HG03469 (cell line): ENCODE results near the gene ENDOV.

Experiments used
- ATAC-seq: cut with Tn5 transposase; IDR thresholded peaks from one replicate; pipeline ENCODE4 v1.9.1; 2021; ENCODE audit warnings: mild to moderate bottlenecking, moderate library complexity, moderate number of reproducible peaks; ENCODE audit not compliant: unreplicated experiment

ENDOV gene

GRCh38 chr17:80414508-80414802 lies 512 bp upstream of the ENDOV start:
- ATAC-seq, result no peak

GRCh38 chr17:80415626-80416137 lies 715 bp downstream of the ENDOV start:
- ATAC-seq, result no peak

- ATAC-seq, result no peak
Observed at GRCh38 chr17:80416260-80416939, 1.4 kb downstream of the ENDOV start.

GRCh38 chr17:80416940-80417293 lies 1.9 kb downstream of the ENDOV start:
- ATAC-seq, result no peak

GRCh38 chr17:80418589-80418988 lies 3.6 kb downstream of the ENDOV start:
- no peak for ATAC-seq

GRCh38 chr17:80419255-80419654 lies 4.3 kb downstream of the ENDOV start:
- ATAC-seq, result no peak

- no peak for ATAC-seq
Observed at GRCh38 chr17:80421381-80422090, 6.6 kb downstream of the ENDOV start.

- ATAC-seq, result no peak
Observed at GRCh38 chr17:80422276-80422675, 7.3 kb downstream of the ENDOV start.

- no peak for ATAC-seq
Observed at GRCh38 chr17:80422981-80423380, 8.0 kb downstream of the ENDOV start.

- ATAC-seq, result no peak
Observed at GRCh38 chr17:80423536-80424225, 8.7 kb downstream of the ENDOV start.

- no peak for ATAC-seq
Observed at GRCh38 chr17:80424261-80424660, 9.3 kb downstream of the ENDOV start.

- ATAC-seq, result no peak
Observed at GRCh38 chr17:80424878-80425765, 10.2 kb downstream of the ENDOV start.

GRCh38 chr17:80425835-80426426 lies 11.0 kb downstream of the ENDOV start:
- ATAC-seq, result no peak

- ATAC-seq, result no peak
Observed at GRCh38 chr17:80426671-80427326, 11.8 kb downstream of the ENDOV start.

- no peak for ATAC-seq
Observed at GRCh38 chr17:80427366-80428282, 12.7 kb downstream of the ENDOV start.

GRCh38 chr17:80428363-80428762 lies 13.4 kb downstream of the ENDOV start:
- ATAC-seq, result no peak

GRCh38 chr17:80428796-80429195 lies 13.8 kb downstream of the ENDOV start:
- no peak for ATAC-seq

- ATAC-seq, result no peak
Observed at GRCh38 chr17:80429356-80430275, 14.6 kb downstream of the ENDOV start.
